Activated naive CD4-positive, alpha-beta T cell treated with Interleukin-2 at 50 U/mL for 16 hours (primary cell): ENCODE measurements around the gene PDCD7.
A peak's percentile ranks its signal among the peaks of the same experiment; 100 is the strongest.
"Not testable (repeated sequence)": the region's sequence is repeated elsewhere in the genome, so short reads cannot be mapped to it uniquely, and the experiment has no call there.

Experiments used
- DNase-seq: peaks from one replicate; pipeline ENCODE4 v3.0.0-alpha.2; 2020

Gene PDCD7

GRCh38 chr15:65133548-65134200, at the start of gene PDCD7:
PDCD7 (minus strand) TSS chr15:65133808; CDS start chr15:65133781, 27 bp downstream.
- DNase-seq: peak; percentile 83

- no peak for DNase-seq
These were observed 48.9 kb upstream of the PDCD7 start for GRCh38 chr15:65182538-65182937.

GRCh38 chr15:65181582-65182353, 48.2 kb upstream of the PDCD7 start:
- DNase-seq: not testable (repeated sequence)

- no peak for DNase-seq
These were observed 46.6 kb upstream of the PDCD7 start for GRCh38 chr15:65180167-65180566.

GRCh38 chr15:65177901-65178300, 44.3 kb upstream of the PDCD7 start:
- DNase-seq: no peak

- no peak for DNase-seq
These were observed 42.4 kb upstream of the PDCD7 start for GRCh38 chr15:65176056-65176455.

GRCh38 chr15:65175511-65175910, 41.9 kb upstream of the PDCD7 start:
- DNase-seq: no peak

GRCh38 chr15:65174509-65174908, 40.9 kb upstream of the PDCD7 start:
- DNase-seq: no peak

- no peak for DNase-seq
These were observed 38.9 kb upstream of the PDCD7 start for GRCh38 chr15:65172531-65172930.

- DNase-seq: no peak
These were observed 37.8 kb upstream of the PDCD7 start for GRCh38 chr15:65171428-65171827.

GRCh38 chr15:65165875-65166274, 32.3 kb upstream of the PDCD7 start:
- DNase-seq: no peak

GRCh38 chr15:65164139-65164538, 30.5 kb upstream of the PDCD7 start:
- DNase-seq: no peak

GRCh38 chr15:65163041-65163440, 29.4 kb upstream of the PDCD7 start:
- DNase-seq: no peak

GRCh38 chr15:65156692-65157091, 23.1 kb upstream of the PDCD7 start:
- no peak for DNase-seq

- no peak for DNase-seq
These were observed 21.1 kb upstream of the PDCD7 start for GRCh38 chr15:65154720-65155119.

GRCh38 chr15:65147902-65148301, 14.3 kb upstream of the PDCD7 start:
- no peak for DNase-seq

- no peak for DNase-seq
These were observed 12.8 kb upstream of the PDCD7 start for GRCh38 chr15:65146438-65146837.

- DNase-seq: not testable (repeated sequence)
These were observed 5.0 kb upstream of the PDCD7 start for GRCh38 chr15:65138631-65139030.

GRCh38 chr15:65137893-65138292, 4.3 kb upstream of the PDCD7 start:
- not testable (repeated sequence) for DNase-seq

GRCh38 chr15:65137089-65137488, 3.5 kb upstream of the PDCD7 start:
- DNase-seq: not testable (repeated sequence)

GRCh38 chr15:65134538-65134937, 930 bp upstream of the PDCD7 start:
- DNase-seq: no peak

GRCh38 chr15:65132878-65133547, 595 bp downstream of the PDCD7 start:
- DNase-seq: peak; percentile 19

- DNase-seq: no peak
These were observed 2.7 kb downstream of the PDCD7 start for GRCh38 chr15:65130941-65131340.

- DNase-seq: no peak
These were observed 18.1 kb downstream of the PDCD7 start for GRCh38 chr15:65115542-65115941.
